ENCODE measurements around the gene SDF4.

Gene SDF4

DNA sequence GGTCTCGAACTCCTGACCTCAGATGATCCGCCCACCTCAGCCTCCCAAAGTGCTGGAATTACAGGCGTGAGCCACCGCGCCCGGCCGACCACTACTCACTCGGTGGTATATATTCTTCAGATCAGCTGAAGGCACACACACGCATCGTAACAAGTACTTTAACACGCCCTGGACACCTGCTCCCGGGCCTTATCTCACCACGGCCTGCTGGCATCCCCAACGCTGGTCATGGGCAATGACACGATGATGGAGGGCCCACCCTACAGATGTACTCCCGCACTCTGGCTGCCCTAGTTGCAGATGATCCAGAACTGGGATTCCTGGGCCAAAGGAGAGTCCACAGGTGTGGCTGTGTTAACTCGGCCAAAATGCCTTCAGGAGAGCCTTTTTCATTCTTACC, 30.3 kb upstream of the SDF4 start:
- Histone ChIP-seq H2AFZ (ENCODE audit: insufficient read depth, low read length, poor library complexity) (no peak overlapping the region), H4K8ac (ENCODE audit: low read depth, low read length) (no peak overlapping the region), H2AK5ac (ENCODE audit: low read length) (no peak overlapping the region), H3K18ac (ENCODE audit: low read length) (no peak overlapping the region), H3K14ac (ENCODE audit: low read length) (no peak overlapping the region), H3K4ac (ENCODE audit: low read depth, low read length) (no peak overlapping the region), H2BK12ac (ENCODE audit: low read length) (no peak overlapping the region), H3K36me3 (ENCODE audit: control insufficient read depth in 1 of 2, insufficient read depth in 2 of 2, low read length in 2 of 2) (peaks cover 69 to 72% of the 10 kb centered on the region in 2 experiments), H3K27ac (ENCODE audit: low read depth, low read length) (no peak overlapping the region), H2BK120ac (ENCODE audit: insufficient read depth, low read length, poor library complexity) (no peak overlapping the region), H2BK5ac (ENCODE audit: low read depth, low read length, poor library complexity) (no peak overlapping the region), H4K91ac (ENCODE audit: low read depth, low read length) (no peak overlapping the region), H3K9me3 (ENCODE audit: insufficient read depth, low read depth, low read length) (peaks cover 5% of the 10 kb centered on the region), H3K27me3 (ENCODE audit: insufficient read depth, low read length) (no peaks in the 10 kb centered on the region), H3K79me1 (ENCODE audit: low read length) (no peaks in the 10 kb centered on the region), H3K4me2 (ENCODE audit: low read length) (no peak overlapping the region), H3K9ac (ENCODE audit: low read length) (no peak overlapping the region), H3K79me2 (ENCODE audit: control insufficient read depth, insufficient read depth, low read length, poor library complexity) (no peaks in the 10 kb centered on the region), H3K23ac (ENCODE audit: low read length) (no peak overlapping the region), H4K12ac (ENCODE audit: low read depth, low read length) (no peak overlapping the region), H3K4me1 (ENCODE audit: control insufficient read depth in 1 of 2, insufficient read depth in 2 of 2, low read length in 2 of 2) (peaks cover 0 to 4% of the 10 kb centered on the region in 2 experiments), H3K4me3 (ENCODE audit: low read depth, low read length) (no peak overlapping the region)
- no CpG with 5 or more reads among the region's 17 CpGs for WGBS (ENCODE audit: extremely low coverage, insufficient coverage, insufficient read length)
- no peak for DNase-seq

DNA sequence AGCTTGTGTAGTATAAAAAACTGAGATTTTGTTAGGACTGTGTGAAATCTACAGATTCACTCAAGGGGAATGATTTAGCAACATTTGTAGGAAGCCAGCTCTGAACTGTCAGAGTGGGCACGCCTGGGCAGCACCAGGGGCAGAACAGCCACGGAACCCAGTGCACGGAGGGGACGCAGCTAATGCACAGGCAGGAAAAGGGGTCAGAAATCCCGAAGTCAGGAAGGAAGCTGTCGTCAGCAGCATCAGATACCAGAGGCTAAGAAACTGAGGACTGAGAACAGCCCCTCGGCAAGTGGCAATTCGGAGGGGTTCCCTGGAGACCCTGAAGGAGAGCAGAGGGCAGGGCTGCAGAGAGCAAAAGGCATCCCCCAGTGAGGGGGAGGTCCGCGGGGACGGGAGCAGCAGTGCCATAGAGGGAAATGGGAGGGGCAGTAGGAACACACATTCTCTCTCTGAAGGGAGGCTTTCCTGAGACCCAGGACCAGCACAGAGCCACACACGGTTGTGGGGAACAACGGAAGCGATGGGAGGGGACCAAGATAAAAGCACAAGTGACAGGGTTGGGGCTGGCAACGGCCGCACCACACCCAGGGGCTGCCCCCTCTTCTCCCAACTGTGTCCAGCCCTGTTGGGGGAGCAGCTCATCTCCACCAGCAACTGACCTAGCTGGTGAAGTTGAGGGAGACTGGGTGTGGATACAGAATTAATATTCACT, 29.2 kb upstream of the SDF4 start:
- Histone ChIP-seq H3K9me3 (ENCODE audit: insufficient read depth, low read depth, low read length) (peaks cover 5% of the 10 kb centered on the region), H2BK12ac (ENCODE audit: low read length) (no peak overlapping the region), H3K18ac (ENCODE audit: low read length) (no peak overlapping the region), H3K4ac (ENCODE audit: low read depth, low read length) (no peak overlapping the region), H3K14ac (ENCODE audit: low read length) (no peak overlapping the region), H3K79me2 (ENCODE audit: control insufficient read depth, insufficient read depth, low read length, poor library complexity) (no peaks in the 10 kb centered on the region), H3K79me1 (ENCODE audit: low read length) (no peaks in the 10 kb centered on the region), H3K36me3 (ENCODE audit: control insufficient read depth in 1 of 2, insufficient read depth in 2 of 2, low read length in 2 of 2) (peaks cover 74 to 75% of the 10 kb centered on the region in 2 experiments), H4K91ac (ENCODE audit: low read depth, low read length) (no peak overlapping the region), H2AFZ (ENCODE audit: insufficient read depth, low read length, poor library complexity) (no peak overlapping the region), H3K9ac (ENCODE audit: low read length) (no peak overlapping the region), H2BK5ac (ENCODE audit: low read depth, low read length, poor library complexity) (no peak overlapping the region), H3K23ac (ENCODE audit: low read length) (no peak overlapping the region), H3K4me3 (ENCODE audit: low read depth, low read length) (no peak overlapping the region), H3K27me3 (ENCODE audit: insufficient read depth, low read length) (no peaks in the 10 kb centered on the region), H3K27ac (ENCODE audit: low read depth, low read length) (no peak overlapping the region), H3K4me1 (ENCODE audit: control insufficient read depth in 1 of 2, insufficient read depth in 2 of 2, low read length in 2 of 2) (peaks cover 0 to 4% of the 10 kb centered on the region in 2 experiments), H2BK120ac (ENCODE audit: insufficient read depth, low read length, poor library complexity) (no peak overlapping the region), H2AK5ac (ENCODE audit: low read length) (no peak overlapping the region), H3K4me2 (ENCODE audit: low read length) (no peak overlapping the region), H4K8ac (ENCODE audit: low read depth, low read length) (no peak overlapping the region), H4K12ac (ENCODE audit: low read depth, low read length) (no peak overlapping the region)
- DNase-seq = no peak
- no CpG with 5 or more reads among the region's 16 CpGs for WGBS (ENCODE audit: extremely low coverage, insufficient coverage, insufficient read length)

GRCh38 chr1:1259951-1260600, 28.3 kb upstream of the SDF4 start:
- Histone ChIP-seq H4K91ac (ENCODE audit: low read depth, low read length) (no peak overlapping the region), H3K4me1 (ENCODE audit: control insufficient read depth in 1 of 2, insufficient read depth in 2 of 2, low read length in 2 of 2) (peaks cover 0 to 2% of the 10 kb centered on the region in 2 experiments), H2BK12ac (ENCODE audit: low read length) (no peak overlapping the region), H2BK120ac (ENCODE audit: insufficient read depth, low read length, poor library complexity) (no peak overlapping the region), H3K9me3 (ENCODE audit: insufficient read depth, low read depth, low read length) (peaks cover 6% of the 10 kb centered on the region), H3K36me3 (ENCODE audit: control insufficient read depth in 1 of 2, insufficient read depth in 2 of 2, low read length in 2 of 2) (peaks cover 74 to 75% of the 10 kb centered on the region in 2 experiments), H3K4ac (ENCODE audit: low read depth, low read length) (no peak overlapping the region), H4K8ac (ENCODE audit: low read depth, low read length) (no peak overlapping the region), H3K9ac (ENCODE audit: low read length) (no peak overlapping the region), H3K4me3 (ENCODE audit: low read depth, low read length) (no peak overlapping the region), H2AFZ (ENCODE audit: insufficient read depth, low read length, poor library complexity) (no peak overlapping the region), H3K27ac (ENCODE audit: low read depth, low read length) (no peak overlapping the region), H3K14ac (ENCODE audit: low read length) (no peak overlapping the region), H3K18ac (ENCODE audit: low read length) (no peak overlapping the region), H2BK5ac (ENCODE audit: low read depth, low read length, poor library complexity) (no peak overlapping the region), H3K27me3 (ENCODE audit: insufficient read depth, low read length) (no peaks in the 10 kb centered on the region), H3K79me1 (ENCODE audit: low read length) (no peaks in the 10 kb centered on the region), H3K4me2 (ENCODE audit: low read length) (no peak overlapping the region), H3K23ac (ENCODE audit: low read length) (no peak overlapping the region), H4K12ac (ENCODE audit: low read depth, low read length) (no peak overlapping the region), H3K79me2 (ENCODE audit: control insufficient read depth, insufficient read depth, low read length, poor library complexity) (no peaks in the 10 kb centered on the region), H2AK5ac (ENCODE audit: low read length) (no peak overlapping the region)
- DNase-seq = no peak
- WGBS (ENCODE audit: extremely low coverage, insufficient coverage, insufficient read length) = no CpG with 5 or more reads among the region's 26 CpGs

- Histone ChIP-seq H3K23ac (ENCODE audit: low read length) (no peak overlapping the region), H2BK120ac (ENCODE audit: insufficient read depth, low read length, poor library complexity) (no peak overlapping the region), H2BK5ac (ENCODE audit: low read depth, low read length, poor library complexity) (no peak overlapping the region), H3K27me3 (ENCODE audit: insufficient read depth, low read length) (no peaks in the 10 kb centered on the region), H4K8ac (ENCODE audit: low read depth, low read length) (no peak overlapping the region), H3K14ac (ENCODE audit: low read length) (no peak overlapping the region), H3K18ac (ENCODE audit: low read length) (no peak overlapping the region), H2BK12ac (ENCODE audit: low read length) (no peak overlapping the region), H3K27ac (ENCODE audit: low read depth, low read length) (no peak overlapping the region), H3K79me2 (ENCODE audit: control insufficient read depth, insufficient read depth, low read length, poor library complexity) (no peaks in the 10 kb centered on the region), H4K12ac (ENCODE audit: low read depth, low read length) (no peak overlapping the region), H2AFZ (ENCODE audit: insufficient read depth, low read length, poor library complexity) (no peak overlapping the region), H3K4me1 (ENCODE audit: control insufficient read depth in 1 of 2, insufficient read depth in 2 of 2, low read length in 2 of 2) (no peaks in the 10 kb centered on the region), H3K4me2 (ENCODE audit: low read length) (no peak overlapping the region), H3K9ac (ENCODE audit: low read length) (no peak overlapping the region), H4K91ac (ENCODE audit: low read depth, low read length) (no peak overlapping the region), H3K36me3 (ENCODE audit: control insufficient read depth in 1 of 2, insufficient read depth in 2 of 2, low read length in 2 of 2) (peaks cover 74 to 76% of the 10 kb centered on the region in 2 experiments), H3K9me3 (ENCODE audit: insufficient read depth, low read depth, low read length) (peaks cover 8% of the 10 kb centered on the region), H2AK5ac (ENCODE audit: low read length) (no peak overlapping the region), H3K4ac (ENCODE audit: low read depth, low read length) (no peak overlapping the region), H3K4me3 (ENCODE audit: low read depth, low read length) (no peak overlapping the region), H3K79me1 (ENCODE audit: low read length) (no peaks in the 10 kb centered on the region)
- WGBS (ENCODE audit: extremely low coverage, insufficient coverage, insufficient read length) = no CpG with 5 or more reads among the region's 18 CpGs
- no peak for DNase-seq
Measured at GRCh38 chr1:1259540-1259939, 27.7 kb upstream of the SDF4 start.

Data from trophoblast cell (in vitro differentiated cells and primary cell).